ENCODE results near the gene C8A.

The C8A gene

DNA sequence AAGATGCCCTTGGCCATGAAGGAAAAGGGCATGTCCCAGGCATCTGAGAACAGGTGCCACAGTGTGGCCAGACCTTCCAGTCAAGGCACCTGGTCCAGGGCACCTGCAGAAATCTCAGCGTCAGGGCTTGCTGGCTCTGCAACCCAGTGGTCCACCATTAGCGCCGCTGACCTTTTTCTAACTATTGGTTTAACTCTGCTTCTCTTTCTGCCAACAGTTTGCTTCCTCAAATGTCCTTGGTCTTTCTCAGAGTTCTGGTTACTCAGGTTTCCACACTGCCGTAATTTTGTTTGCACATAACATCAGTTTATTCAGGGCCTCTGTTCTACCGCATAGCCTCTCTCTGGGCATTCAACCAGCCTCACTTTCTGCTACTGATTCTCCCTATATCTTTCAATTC is 18.9 kb upstream of the C8A start:
- no peak overlapping the region for H3K27ac ChIP-seq (replicated peaks)
- DNase-seq (ENCODE audit: low read depth in 1 of 2, low spot score in 1 of 2), result no peak
- TF ChIP-seq GABPA (IDR thresholded peaks at IDR 0.05; ENCODE audit: low read depth), result no peak
- no peak for TF ChIP-seq POLR2AphosphoS5 (IDR thresholded peaks at IDR 0.05; ENCODE audit: low read depth)
- TF ChIP-seq SPI1 (IDR thresholded peaks at IDR 0.05; ENCODE audit: borderline replicate concordance, low read depth), result no peak
- TF ChIP-seq, protein P1, sequence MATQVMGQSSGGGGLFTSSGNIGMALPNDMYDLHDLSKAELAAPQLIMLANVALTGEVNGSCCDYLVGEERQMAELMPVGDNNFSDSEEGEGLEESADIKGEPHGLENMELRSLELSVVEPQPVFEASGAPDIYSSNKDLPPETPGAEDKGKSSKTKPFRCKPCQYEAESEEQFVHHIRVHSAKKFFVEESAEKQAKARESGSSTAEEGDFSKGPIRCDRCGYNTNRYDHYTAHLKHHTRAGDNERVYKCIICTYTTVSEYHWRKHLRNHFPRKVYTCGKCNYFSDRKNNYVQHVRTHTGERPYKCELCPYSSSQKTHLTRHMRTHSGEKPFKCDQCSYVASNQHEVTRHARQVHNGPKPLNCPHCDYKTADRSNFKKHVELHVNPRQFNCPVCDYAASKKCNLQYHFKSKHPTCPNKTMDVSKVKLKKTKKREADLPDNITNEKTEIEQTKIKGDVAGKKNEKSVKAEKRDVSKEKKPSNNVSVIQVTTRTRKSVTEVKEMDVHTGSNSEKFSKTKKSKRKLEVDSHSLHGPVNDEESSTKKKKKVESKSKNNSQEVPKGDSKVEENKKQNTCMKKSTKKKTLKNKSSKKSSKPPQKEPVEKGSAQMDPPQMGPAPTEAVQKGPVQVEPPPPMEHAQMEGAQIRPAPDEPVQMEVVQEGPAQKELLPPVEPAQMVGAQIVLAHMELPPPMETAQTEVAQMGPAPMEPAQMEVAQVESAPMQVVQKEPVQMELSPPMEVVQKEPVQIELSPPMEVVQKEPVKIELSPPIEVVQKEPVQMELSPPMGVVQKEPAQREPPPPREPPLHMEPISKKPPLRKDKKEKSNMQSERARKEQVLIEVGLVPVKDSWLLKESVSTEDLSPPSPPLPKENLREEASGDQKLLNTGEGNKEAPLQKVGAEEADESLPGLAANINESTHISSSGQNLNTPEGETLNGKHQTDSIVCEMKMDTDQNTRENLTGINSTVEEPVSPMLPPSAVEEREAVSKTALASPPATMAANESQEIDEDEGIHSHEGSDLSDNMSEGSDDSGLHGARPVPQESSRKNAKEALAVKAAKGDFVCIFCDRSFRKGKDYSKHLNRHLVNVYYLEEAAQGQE (IDR thresholded peaks at IDR 0.05; ENCODE audit: insufficient replicate concordance, low read depth), result no peak
- TF ChIP-seq, protein P2, sequence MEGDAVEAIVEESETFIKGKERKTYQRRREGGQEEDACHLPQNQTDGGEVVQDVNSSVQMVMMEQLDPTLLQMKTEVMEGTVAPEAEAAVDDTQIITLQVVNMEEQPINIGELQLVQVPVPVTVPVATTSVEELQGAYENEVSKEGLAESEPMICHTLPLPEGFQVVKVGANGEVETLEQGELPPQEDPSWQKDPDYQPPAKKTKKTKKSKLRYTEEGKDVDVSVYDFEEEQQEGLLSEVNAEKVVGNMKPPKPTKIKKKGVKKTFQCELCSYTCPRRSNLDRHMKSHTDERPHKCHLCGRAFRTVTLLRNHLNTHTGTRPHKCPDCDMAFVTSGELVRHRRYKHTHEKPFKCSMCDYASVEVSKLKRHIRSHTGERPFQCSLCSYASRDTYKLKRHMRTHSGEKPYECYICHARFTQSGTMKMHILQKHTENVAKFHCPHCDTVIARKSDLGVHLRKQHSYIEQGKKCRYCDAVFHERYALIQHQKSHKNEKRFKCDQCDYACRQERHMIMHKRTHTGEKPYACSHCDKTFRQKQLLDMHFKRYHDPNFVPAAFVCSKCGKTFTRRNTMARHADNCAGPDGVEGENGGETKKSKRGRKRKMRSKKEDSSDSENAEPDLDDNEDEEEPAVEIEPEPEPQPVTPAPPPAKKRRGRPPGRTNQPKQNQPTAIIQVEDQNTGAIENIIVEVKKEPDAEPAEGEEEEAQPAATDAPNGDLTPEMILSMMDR (IDR thresholded peaks at IDR 0.05; ENCODE audit: insufficient read depth, low read length), result no peak
- no peaks in the 10 kb centered on the region for H3K27me3 ChIP-seq (ENCODE audit: insufficient read depth, poor library complexity, severe bottlenecking)
- no peak overlapping the region for H3K4me3 ChIP-seq (replicated peaks; ENCODE audit: insufficient read depth, low read length)

DNA sequence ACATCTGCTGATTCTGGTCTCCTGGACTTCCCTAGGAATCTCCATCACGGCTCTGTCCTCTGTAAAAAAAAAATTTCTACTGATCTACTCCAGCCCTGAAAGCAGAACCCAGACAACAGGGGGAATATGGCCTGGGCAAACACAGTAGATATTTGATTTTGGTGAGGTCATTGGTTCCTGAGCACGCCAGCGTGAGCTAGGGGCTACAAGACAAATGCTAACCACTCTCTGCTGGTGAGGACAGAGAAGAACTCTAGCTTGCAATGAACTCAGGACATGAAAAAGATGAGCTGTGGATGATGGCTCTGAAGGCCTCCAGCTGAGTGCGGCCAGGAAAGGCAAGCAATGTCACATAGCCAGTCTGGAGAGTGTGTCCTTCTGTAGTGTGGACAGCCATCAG is 18.2 kb upstream of the C8A start:
- Histone ChIP-seq H3K27ac (replicated peaks) (no peak overlapping the region), H3K4me3 (replicated peaks; ENCODE audit: insufficient read depth, low read length) (no peak overlapping the region), H3K27me3 (ENCODE audit: insufficient read depth, poor library complexity, severe bottlenecking) (no peaks in the 10 kb centered on the region)
- no peak for TF ChIP-seq GABPA (IDR thresholded peaks at IDR 0.05; ENCODE audit: low read depth)
- no peak for DNase-seq (ENCODE audit: low read depth in 1 of 2, low spot score in 1 of 2)

DNA sequence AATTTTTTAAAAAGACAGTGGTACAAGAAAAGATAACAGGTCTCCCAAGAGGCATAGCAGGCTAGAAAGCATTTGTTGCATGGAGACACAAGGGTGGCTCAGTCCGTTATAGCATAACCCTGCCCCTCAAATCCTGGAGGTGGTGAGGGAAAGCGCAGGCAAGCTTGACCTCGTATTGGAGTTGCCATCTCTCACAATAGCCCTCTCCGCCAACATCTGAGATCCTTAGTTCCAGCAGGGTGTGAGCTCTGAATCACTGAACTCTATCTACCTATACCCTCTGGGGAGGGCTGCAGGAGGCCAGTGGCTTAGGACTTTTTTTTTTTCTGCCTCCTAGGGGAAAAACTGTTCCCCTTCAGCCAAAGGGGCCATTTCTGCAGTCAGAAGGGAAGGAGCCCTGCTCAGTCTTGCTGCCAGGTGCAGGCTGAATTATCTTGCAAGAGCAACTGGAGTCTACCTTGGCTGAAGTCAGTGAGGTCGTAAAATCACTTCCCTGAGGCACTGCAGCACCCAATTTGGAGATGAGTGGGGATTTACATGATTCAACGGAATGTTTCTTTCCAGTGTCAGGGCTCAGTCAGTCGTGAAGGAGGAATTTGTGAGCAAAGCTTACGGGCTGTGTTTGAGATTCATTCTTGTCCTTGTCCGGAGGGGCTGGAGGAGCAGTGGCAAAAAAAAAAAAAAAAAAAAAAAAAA is 17.2 kb upstream of the C8A start:
- no peak overlapping the region for H3K27ac ChIP-seq (replicated peaks)
- TF ChIP-seq GABPA (IDR thresholded peaks at IDR 0.05; ENCODE audit: low read depth), result no peak
- TF ChIP-seq, protein P2 (IDR thresholded peaks at IDR 0.05; ENCODE audit: insufficient read depth, low read length), result no peak
- no peak for TF ChIP-seq POLR2AphosphoS5 (IDR thresholded peaks at IDR 0.05; ENCODE audit: low read depth)
- no peak for TF ChIP-seq SPI1 (IDR thresholded peaks at IDR 0.05; ENCODE audit: borderline replicate concordance, low read depth)
- TF ChIP-seq, protein P1 (IDR thresholded peaks at IDR 0.05; ENCODE audit: insufficient replicate concordance, low read depth), result no peak
- H3K4me3 ChIP-seq (replicated peaks; ENCODE audit: insufficient read depth, low read length), result no peak overlapping the region
- no peak for DNase-seq (ENCODE audit: low read depth in 1 of 2, low spot score in 1 of 2)
- H3K27me3 ChIP-seq (ENCODE audit: insufficient read depth, poor library complexity, severe bottlenecking), result no peaks in the 10 kb centered on the region

DNA sequence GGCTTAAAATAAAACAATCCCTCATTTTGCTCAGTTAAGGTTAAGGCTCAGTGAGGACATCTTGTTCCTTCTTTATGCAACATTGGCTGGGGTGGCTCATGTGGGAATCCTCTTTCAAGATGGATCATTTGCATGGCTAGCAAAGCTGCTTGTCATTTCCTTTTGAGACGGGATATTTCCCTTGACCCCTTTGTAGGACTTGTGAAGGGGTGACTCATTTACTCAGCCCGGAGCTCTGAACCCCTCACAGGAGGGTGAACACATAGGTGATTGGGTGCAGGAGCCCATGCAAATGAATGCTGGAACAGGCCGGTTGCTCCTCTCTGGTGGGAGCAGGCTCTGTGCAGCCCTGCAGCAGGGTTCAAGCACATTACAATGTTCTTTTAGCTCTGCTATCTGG is 15.8 kb upstream of the C8A start:
- no peak for DNase-seq (ENCODE audit: low read depth in 1 of 2, low spot score in 1 of 2)
- TF ChIP-seq POLR2AphosphoS5 (IDR thresholded peaks at IDR 0.05; ENCODE audit: low read depth), result no peak
- TF ChIP-seq, protein P1 (IDR thresholded peaks at IDR 0.05; ENCODE audit: insufficient replicate concordance, low read depth), result no peak
- no peak for TF ChIP-seq GABPA (IDR thresholded peaks at IDR 0.05; ENCODE audit: low read depth)
- no peak for TF ChIP-seq SPI1 (IDR thresholded peaks at IDR 0.05; ENCODE audit: borderline replicate concordance, low read depth)
- TF ChIP-seq, protein P2 (IDR thresholded peaks at IDR 0.05; ENCODE audit: insufficient read depth, low read length), result no peak
- Histone ChIP-seq H3K4me3 (replicated peaks; ENCODE audit: insufficient read depth, low read length) (no peak overlapping the region), H3K27ac (replicated peaks) (no peak overlapping the region), H3K27me3 (ENCODE audit: insufficient read depth, poor library complexity, severe bottlenecking) (no peaks in the 10 kb centered on the region)
